ENCODE data around the gene GMEB1.
"Not testable (repeated sequence)": the region's sequence is repeated elsewhere in the genome, so short reads cannot be mapped to it uniquely, and the experiment has no call there.

GMEB1 gene

GRCh38 chr1:28671254-28671780, 2.7 kb downstream of the GMEB1 start:
- no peak for DNase-seq

GRCh38 chr1:28672971-28673370, 4.4 kb downstream of the GMEB1 start:
- not testable (repeated sequence) for DNase-seq

DNA sequence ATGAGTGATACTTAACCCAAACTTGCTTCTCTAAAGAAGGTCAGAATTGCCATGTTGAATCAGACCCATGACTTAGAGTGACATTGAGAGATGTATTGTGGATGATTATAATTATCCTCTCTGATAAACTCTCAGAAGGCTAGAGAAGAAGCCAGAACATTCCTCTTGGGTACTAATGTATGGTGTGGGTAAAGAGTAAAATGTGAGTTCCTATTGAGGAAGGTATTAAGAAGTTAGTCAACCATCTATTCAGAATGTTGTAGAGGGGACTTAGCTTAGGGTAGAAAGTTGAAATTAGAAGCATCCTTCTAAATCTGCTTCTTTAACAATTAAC, 7.3 kb downstream of the GMEB1 start:
- DNase-seq, result no peak

DNA sequence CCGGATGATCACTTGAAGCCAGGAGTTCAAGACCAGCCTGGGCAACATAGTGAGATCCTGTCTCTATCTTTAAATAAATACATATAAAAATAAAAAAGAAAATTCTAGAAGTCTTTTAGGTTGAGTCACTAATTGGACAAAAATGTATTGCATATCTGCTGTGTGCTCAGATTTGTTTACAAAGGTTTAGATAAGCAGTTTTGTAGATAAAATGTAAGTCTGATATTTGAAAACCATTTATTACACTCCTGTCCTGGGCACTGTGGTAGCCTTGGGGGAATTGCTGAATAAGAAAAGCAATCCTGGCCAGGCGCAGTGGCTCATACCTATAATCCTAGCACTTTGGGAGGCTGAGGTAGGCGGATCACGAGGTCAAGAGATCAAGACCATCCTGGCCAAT, 11.6 kb downstream of the GMEB1 start:
- no peak for DNase-seq

GRCh38 chr1:28682840-28683239, 14.3 kb downstream of the GMEB1 start:
- DNase-seq, result no peak

- DNase-seq, result no peak
Measured at GRCh38 chr1:28684937-28685336, 16.4 kb downstream of the GMEB1 start.

DNA sequence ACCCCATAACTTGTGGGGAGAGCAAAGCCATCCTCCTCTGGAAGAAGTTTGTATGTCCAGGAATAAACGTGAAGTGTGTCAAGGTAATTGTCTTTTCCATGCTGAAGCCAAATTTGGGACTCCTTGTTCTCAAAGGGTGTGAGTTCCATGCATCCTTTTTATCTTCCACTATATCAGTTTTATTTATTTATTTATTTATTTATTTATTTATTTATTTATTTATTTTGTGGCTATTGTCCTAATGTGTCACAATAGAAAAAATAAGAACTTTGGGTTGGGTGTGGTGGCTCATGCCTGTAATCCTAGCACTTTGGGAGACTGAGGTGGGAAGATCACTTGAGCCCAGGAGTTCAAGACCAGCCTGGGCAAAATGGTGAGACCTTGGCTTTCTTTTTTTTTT, 23.0 kb downstream of the GMEB1 start:
- DNase-seq, result not testable (repeated sequence)

DNA sequence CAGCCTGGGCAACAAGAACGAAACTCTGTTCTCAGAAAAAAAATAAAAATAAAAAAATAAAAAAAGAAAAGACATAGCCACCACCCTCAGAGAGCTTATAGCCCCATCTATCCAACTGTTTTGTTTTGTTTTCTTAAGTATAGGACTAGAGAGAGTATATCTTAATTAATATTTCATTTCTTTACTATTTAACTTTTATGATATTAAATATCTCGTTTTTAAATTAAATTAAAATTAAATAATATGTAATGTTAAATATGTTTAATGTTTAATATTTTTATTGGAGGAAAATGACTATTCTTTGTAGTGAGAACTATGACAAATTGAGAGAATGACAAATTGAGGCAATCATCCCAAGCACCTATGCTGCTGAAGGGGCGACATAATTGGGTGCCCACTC, 35.0 kb downstream of the GMEB1 start:
- DNase-seq, result no peak

GRCh38 chr1:28716336-28716735, 47.8 kb downstream of the GMEB1 start:
- no peak for DNase-seq

DNA sequence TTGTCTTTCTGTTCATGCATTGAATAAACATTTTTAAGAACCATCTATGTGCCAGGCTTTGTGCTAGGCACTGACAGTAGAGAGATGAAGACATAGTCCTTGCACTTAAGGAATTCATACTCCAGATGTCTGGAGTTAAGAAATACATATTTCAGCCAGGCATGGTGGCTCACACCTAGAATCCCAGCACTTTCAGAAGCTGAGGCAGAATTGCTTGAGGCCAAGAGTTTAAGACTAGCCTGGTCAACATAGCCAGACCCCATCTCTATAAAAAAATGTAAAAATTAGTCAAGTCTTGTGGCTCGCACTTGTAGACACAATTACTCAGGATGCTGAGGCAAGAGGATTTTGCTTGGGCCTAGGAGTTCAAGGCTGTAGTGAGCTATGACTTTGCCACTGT, 49.6 kb downstream of the GMEB1 start:
- no peak for DNase-seq

DNA sequence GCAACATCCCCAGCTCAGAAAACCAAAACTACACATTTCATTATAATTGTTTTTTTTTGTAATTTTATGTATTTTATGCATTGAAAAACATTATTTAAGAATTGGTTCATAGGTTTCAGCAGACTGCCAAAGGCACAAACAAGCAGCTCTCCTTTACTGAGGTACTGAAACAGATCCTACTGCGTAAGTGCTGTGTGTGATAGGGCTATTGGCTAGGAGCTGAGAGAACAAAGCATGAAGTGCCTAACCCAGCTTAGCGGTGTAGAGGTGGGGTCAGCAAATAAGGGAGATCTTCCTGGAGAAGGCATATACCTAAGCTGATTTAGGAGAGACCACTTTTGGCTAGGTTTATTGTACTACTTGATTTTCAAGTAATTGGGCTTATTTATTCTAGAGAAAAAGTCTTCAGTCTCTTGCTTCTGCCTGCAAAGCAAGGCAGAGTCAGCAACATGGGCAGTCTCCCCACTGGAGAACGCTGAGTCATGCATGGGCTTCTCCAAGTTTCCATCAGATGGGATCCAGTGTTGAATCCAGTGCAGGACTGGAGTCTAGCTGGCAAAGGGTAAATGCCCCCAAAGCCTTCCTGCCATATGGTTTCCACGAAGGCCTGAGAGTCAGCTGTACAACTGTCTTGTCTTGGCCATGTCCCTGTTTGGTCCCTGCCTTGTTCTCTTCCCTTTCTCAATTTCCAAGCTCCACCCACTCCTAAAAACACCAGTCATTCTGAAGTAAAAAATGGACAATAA, 50.2 kb downstream of the GMEB1 start:
- DNase-seq, result no peak

DNA sequence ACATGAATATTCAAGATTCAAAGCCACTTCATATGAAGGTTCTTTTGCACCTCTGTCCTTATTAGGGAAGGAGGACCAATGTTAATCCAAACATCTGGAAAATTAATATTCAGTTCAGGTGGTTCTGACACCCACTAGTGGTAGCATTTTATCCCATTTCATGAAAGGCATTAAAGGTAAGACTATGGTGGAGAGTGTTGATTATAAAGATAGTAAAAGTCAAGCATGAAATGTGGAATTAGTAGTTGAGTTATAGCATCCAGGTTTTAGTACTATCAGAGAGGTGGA, 50.7 kb downstream of the GMEB1 start:
- no peak for DNase-seq

GRCh38 chr1:28720376-28720775, 51.8 kb downstream of the GMEB1 start:
- DNase-seq, result no peak

DNA sequence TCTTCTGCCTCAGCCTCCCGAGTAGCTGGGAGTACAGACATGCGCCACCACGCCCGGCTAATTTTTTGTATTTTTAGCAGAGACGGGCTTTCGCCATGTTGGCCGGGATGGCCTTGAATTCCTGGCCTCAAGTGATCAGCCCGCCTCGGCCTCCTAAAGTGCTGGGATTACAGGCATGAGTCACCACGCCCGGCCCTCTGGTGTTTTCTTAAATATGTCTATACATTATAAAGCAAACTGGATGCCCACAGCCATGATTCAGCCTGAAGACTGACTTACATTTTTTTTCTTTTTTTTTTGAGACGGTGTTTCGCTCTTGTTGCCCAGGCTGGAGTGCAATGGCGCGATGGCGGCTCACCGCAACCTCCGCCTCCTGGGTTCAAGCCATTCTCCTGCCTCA, 53.3 kb downstream of the GMEB1 start:
- DNase-seq, result not testable (repeated sequence)

- DNase-seq, result not testable (repeated sequence)
Measured at GRCh38 chr1:28725365-28725764, 56.8 kb downstream of the GMEB1 start.

DNA sequence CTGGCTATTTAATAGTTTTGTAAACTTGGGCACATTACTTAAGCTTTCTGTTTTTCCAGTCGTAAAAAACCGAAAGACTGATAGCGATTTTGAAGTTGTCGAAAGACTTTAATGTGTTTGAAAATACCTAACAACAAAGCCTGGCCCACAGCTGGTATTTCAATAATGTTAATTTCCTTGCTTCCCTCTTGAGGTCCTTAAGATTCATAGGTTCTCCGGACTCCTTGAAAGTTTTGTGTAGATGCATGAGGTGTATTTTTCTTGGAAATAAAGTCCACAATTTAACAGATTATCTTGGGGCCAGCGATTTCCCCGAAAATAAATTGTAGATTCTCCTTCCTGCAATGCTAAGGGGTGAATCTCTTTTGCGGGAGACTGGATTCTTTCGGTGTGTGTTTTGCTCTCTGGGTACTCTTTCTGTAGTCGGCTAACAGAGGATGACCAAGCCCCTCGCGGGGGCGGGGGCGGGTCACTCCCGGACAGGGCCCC, 67.4 kb downstream of the GMEB1 start:
- DNase-seq, result no peak

DNA sequence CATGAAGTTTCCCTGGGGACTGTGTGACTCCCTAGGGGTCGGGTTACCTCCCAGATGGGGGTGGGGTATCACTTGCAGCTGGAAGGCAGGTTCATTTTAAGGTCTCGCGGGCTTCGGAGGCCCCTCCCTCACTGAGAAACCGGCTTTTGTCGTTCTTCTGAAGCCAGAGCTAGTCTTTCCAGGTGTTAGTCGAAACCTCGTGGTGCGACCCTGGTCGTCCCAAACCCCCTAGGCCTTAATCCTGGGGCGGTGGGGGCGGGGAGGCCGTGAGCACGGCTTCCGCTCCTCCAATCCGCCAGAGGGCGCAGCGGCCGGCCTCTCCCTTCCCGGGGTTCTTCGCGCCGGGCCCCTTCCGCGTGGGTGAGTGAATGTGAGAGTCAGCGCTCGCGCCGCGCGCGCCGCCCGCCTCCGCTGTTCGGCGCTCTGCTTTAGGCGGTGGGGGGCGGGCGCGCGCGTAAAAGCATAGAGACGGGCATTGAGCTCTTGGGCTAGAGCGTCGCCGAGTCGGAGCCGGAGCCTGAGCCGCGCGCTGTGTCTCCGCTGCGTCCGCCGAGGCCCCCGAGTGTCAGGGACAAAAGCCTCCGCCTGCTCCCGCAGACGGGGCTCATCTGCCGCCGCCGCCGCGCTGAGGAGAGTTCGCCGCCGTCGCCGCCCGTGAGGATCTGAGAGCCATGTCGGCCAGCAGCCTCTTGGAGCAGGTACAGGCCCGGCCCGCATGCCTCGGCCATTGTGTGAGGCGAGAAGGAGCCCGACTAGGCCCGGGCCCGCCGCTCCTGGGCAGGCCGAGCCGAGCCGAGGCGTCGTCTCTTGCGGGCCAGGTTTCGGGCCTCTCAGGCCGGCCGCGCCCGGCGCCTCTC, 68.1 kb downstream of the GMEB1 start, which contains the start of gene YTHDF2:
TSS of gene YTHDF2 (plus strand) at position 491 of the 857 bp plus-strand sequence. CDS start at position 672, 181 bp downstream.
- DNase-seq, result peak; percentile 95 to 98

DNA sequence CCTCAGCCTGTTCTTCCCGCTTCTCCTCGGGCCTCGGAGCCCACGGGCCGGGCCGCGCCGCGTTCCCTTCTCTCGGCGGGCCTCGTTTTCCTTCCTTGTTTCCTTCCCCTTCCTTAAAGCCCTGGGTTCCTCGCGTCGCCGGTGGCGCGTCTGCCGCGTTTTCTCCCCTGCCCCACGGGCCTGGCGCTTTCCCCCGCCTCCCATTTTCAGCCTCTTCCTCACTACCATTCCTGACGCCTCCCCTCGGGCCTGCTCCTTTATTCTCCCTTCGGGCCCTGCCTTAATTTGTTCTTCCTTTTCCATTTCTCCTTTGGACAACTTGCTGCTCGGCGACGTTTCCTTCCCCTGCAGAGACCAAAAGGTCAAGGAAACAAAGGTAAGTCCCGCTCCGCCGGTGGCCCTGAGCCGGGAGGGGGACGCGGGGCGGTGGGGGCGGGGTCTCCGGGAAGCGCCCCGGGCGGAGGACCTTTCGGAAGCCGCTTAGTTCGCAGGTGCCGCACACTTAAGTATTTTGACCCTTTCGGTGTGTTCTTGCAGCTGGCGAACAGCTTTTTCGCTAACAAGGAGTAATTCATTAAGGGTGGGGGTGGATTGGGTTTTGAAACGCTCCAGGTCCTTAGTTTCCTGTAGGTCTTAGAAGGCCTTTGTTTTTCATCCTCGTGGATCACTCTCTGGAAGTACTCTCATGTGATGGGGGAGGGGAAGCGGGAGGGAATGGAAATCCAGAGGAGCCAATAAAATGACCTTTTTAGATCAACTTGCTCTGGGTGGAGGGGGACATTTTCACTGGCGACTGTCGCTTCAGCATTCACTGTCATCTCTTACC, 68.9 kb downstream of the GMEB1 start:
- peak; percentile 35 to 55 for DNase-seq

DNA sequence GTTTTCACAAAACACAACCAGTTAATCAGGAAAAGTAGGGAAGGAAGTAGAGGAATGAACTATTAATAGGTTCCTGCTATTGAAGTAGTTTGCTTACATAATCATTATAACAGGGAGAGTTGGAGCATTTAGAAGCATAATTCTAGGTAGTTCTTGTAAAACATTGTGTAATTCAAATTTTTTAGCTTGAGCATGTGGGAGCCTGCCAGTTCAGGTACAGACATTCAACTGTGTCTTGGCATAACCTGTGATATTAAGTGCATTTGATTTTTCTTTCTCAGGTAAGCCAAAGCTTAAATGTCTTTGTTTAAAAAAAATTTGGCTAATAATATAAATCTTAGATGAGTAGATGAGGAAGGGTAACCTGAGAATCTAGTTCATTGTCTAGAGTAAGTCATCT, 71.5 kb downstream of the GMEB1 start:
- DNase-seq, result no peak

DNA sequence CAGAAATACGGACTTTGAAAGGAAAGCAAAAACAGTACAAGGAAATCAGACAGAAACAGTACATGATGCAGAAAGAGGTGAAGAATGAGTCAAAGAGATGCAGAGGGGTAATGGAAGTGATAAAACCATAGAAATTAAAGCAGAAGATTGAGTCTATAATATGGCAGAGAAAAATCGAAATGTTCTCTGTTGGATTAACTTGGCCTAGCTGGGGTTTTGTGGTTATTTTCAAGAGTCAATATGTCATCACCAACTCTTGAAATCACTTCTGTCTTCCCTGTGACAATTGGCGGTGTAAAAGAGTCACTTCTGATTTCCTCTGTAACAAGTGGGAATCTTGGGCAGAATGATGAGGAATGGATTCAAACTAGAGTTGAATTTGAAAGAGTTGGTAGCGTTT, 75.6 kb downstream of the GMEB1 start:
- DNase-seq, result no peak

GRCh38 chr1:28745653-28746173, 77.1 kb downstream of the GMEB1 start:
- DNase-seq, result no peak

DNA sequence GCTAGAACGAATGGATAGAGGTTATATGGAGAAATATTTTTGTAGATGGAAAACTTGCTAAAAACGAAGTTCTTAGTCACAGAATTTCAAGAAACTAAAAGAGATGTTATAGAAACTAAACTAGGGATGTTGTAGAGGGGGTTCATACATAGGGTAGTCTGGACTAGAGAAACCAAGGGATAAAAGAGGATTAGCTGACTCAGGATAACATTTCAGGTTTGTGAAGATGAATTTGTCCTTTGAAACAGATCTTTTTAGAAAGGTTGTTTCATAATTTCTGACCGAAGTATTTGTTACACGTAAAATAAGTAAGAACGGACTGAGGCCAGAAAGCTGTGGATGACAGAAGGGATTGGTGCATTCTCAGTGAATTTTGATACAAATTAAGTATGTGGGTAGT, 81.7 kb downstream of the GMEB1 start:
- no peak for DNase-seq

GRCh38 chr1:28750771-28751294, 82.2 kb downstream of the GMEB1 start:
- not testable (repeated sequence) for DNase-seq

Data from NCI-H1930 (cell line).